ENCODE measurements around the gene ZNF718.
"Not testable (repeated sequence)": the region's sequence is repeated elsewhere in the genome, so short reads cannot be mapped to it uniquely, and the experiment has no call there.

DNA sequence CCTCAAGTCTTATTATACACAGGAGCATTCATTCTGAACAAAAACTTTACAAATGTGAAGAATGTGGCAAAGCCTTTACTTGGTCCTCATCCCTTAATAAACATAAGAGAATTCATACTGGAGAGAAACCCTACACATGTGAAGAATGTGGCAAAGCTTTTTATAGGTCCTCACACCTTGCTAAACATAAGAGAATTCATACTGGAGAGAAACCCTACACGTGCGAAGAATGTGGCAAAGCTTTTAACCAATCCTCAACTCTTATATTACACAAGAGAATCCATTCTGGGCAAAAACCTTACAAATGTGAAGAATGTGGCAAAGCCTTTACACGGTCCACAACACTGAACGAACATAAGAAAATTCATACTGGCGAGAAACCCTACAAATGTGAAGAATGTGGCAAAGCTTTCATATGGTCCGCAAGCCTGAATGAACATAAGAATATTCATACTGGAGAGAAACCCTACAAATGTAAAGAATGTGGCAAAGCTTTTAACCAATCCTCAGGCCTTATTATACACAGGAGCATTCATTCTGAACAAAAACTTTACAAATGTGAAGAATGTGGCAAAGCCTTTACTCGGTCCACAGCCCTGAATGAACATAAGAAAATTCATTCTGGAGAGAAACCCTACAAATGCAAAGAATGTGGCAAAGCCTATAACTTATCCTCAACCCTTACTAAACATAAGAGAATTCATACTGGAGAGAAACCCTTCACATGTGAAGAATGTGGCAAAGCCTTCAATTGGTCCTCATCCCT, 37.6 kb upstream of the ZNF718 start:
- TF ChIP-seq, protein P1, sequence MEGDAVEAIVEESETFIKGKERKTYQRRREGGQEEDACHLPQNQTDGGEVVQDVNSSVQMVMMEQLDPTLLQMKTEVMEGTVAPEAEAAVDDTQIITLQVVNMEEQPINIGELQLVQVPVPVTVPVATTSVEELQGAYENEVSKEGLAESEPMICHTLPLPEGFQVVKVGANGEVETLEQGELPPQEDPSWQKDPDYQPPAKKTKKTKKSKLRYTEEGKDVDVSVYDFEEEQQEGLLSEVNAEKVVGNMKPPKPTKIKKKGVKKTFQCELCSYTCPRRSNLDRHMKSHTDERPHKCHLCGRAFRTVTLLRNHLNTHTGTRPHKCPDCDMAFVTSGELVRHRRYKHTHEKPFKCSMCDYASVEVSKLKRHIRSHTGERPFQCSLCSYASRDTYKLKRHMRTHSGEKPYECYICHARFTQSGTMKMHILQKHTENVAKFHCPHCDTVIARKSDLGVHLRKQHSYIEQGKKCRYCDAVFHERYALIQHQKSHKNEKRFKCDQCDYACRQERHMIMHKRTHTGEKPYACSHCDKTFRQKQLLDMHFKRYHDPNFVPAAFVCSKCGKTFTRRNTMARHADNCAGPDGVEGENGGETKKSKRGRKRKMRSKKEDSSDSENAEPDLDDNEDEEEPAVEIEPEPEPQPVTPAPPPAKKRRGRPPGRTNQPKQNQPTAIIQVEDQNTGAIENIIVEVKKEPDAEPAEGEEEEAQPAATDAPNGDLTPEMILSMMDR (IDR thresholded peaks at IDR 0.05; ENCODE audit: borderline replicate concordance, extremely low read depth, low read length, poor library complexity, severe bottlenecking): not testable (repeated sequence)
- not testable (repeated sequence) for TF ChIP-seq EZH2 (IDR thresholded peaks at IDR 0.05; ENCODE audit: borderline replicate concordance, low read depth, low read length, severe bottlenecking)

Measured in DND-41 (cell line).